Stimulated activated CD4-positive, alpha-beta T cell treated with anti-CD3 and anti-CD28 coated beads, Interleukin-1b, Interleukin-23, amount 100 ng/mL, for 48 hours (primary cell): ENCODE data around the gene GPS1.

Experiments used
- DNase-seq: peaks from one replicate; pipeline ENCODE4 v3.0.0-alpha.2; 2020

GPS1 gene

DNA sequence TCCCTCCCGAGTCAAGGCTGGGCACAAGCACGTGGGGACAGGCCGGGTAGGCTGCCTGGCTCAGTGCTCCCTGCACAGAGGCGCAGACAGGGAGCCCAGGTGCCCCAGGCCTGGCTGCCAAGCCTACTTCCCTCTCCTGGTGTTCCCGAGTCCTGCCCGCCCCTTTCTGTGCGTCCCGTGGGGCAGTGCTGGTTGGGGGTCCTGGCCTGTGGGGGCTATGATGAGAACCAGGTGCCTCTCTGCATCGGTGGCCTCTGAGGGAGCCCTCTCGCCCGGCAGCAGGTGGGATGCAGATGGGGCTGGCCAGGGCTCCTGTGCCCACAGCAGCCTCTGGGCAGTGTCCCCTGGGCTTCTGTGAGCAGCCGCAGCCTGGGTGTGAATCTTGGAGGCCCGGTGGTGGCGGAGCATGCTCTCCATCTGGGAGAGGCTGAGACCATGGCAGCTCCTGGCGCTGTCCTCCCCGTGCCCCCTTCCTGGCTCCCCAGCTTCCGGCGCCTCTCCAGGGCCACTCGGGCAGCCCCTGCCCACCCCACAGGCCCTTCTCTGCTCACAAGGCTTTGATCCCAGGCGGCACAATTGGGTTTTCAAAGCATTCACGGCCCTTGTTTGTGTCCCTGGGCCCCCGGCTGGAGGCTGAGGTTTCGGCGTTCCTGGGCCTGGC is 36.3 kb upstream of the GPS1 start:
- no peak for DNase-seq

DNA sequence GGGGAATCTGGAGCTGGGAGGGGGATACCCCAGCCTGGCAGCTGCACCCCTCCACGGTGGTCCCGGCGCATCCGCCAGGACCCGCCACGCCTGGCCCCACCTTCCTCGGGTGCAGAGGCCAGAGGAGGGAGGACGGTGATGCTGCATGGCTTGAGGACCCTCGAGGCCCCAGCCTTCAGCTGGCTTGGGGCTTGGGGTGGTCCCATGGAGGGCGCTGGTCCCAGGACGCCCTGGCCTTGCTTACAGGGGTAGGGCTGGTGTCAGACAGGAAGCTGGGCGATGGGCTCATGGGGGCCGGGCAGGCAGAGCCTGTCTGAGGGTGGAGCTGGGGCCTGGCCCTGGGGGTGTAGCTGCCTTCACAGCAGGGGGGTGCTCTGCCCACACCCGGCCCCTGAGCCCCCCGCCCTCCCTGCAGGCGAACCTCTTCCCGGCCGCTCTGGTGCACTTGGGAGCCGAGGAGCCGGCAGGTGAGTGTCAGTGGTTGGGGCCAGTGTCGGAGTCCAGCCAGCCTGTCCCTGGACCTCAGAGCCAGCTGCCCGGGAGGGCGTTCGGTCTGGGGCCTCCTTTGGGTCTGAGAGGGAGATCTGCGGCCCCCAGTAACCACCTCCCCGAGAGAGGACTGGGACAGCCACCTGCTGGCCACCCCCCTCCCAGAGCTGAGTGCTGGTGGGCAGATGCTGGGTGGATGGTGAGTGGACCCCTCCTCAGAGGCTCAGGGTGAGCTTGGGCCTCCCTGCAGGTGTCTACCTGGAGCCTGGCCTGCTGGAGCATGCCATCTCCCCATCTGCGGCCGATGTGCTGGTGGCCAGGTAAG is 35.4 kb upstream of the GPS1 start:
- no peak for DNase-seq

DNA sequence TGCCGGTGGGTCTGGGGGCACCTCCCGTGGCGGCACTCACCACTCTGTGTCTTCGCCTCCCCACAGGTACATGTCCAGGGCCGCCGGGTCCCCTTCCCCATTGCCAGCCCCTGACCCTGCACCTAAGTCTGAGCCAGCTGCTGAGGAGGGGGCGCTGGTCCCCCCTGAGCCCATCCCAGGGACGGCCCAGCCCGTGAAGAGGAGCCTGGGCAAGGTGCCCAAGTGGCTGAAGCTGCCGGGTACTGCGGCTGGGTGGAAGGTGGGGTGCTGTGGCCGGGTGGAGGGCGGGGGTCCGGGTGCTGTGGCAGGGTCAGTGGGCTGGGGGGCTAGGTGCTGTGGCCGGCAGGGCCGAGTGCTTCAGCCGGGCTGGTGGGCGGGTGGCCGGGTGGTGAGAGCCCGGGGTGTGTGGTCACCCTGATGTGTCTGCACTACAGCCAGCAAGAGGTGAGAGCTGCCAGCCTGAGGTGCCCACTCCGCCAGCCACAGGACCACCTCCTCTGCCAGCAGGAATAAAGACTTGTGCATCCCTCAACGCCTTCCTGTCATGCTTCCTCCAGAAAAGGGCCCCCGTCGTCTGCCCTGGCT is 34.7 kb upstream of the GPS1 start:
- DNase-seq: no peak

DNA sequence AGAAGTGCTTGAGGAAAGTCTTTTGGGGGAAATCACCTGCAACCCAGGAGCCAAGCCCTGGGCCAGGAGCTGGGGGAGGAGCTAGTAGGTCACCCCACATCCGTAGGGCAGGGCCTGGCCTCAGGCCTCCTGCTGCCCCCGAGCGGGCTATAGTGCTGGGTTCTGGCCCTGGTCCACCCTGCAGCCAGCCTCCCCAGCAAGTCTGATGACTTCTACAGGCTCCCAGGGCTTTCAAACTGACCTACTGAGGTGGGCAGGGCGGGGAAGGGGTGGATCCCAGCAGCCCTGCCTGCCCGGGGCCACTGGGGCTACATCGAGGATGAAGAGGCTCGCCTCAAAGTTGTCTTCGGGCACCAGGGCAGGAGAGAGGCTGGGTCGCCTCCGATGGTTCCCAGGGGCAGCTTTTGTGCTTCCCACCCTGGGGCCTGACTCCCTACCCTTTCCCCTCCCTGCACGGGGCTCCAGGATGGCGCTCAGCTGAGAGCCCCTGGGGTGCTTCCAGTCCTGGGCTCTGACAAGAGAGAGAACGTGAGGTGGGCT is 34.0 kb upstream of the GPS1 start:
- no peak for DNase-seq

DNA sequence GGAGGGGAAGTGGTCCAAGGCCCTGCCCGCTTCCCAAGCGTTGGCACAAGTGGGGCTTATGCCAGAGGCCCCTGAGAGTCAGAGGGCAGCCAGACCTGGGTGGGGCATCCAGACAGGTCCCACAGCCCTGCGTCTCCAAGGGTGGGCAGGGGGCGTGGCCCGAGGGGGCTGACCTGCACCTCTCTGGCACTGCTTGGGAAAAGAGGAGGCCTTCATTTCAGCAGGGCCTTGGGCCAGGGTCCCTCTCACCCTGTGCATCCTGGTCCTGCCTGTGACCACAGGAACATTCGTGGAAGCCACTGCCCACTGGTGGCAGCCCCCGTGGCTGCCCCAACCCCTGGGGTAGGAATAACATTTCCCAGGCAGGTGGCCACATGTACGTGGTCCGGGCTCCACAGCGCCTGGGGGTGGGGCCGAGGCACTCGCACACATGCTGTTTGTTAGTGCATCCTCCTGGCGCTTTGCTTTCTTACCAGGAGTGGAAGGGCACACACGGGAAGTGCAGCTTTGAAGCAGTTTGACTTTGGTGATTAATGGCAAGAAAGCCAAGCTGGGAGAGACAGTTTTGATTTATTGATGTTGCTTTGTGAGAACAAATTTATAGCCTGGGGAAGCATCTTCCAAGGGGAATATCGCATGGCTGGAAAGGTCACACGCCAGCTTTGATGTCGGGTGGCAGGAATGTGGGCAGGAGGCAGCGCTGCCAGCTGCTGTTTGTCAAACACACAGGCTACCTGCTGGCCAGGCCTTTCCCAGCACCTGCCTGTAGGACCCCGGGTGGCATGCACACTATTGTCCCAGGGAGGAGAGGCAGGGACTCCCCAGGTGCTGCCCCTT is 33.3 kb upstream of the GPS1 start:
- DNase-seq: no peak

DNA sequence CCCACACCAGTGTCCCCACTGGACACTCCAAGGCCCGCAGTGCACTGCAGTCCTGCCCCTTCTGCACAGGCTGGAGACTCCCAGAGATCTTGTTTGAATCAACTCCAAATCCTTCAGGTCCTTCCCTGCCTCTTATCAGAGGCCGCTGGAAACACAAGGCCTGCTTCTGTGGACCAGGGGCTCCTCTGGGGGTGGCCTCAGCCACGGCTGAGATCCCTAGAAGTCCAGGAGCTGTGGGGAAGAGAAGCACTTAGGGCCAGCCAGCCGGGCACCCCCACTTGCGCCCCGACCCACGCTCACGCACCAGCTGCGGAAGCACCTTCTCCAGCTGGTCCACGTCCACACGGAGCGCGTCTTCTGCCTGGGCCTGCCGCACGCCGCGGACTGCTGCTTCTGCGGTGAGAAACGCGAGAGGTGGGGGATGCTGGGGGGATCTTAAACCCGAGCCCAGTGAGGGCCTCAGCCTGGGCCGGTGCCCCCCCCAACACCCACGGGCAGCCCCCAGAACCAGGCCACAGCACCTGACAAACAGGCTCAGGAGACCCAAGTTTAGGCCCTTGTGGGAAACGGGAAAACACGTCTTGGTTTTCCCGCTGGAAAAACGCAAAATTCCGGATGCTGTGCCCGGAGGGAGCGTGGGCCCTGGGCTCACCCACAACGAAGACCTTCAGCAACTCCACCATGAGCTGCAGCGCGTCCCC is 32.6 kb upstream of the GPS1 start:
- no peak for DNase-seq

DNA sequence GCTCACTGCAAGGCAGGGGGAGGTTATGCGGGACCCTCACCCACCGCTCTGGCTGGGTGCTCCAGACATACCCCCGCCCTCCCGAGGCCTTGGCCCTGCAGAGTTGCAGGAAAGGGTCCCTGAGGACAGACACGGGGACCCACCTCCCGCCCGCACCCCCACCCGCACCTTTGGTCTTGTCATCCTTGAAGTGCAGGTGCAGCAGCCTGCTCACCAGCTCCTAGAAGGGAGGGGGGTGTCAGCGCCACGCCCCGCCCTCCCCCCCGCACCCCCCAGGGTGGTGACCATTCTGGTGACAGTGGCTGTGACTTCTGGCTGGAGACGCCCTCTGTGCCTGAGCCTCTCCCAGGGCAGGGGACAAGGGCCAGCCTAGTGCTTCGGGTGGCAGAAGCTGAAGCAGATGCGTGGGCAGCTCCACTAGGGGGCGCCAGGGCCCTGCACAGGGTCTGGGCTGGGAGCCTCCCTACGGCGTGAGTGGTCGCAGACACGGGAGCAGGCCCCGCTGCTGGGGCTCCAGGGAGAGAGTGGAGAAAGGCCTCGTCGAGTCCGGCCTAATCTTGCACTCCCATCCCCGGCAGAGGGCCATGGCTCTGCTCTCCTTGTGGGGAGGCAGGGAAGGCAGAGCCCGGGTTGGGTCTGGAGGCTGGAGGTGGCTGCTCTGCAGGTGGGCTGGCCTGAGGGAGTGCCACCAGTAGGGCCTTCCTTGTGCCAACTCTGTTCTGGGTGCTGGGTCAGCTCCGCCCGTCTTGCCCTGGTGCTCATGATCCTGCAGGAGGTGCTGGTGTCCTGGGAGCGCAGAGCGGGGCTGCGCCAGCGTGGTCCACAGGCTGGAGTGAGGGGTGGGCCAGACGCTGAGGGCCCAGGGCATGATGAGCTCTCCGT is 31.8 kb upstream of the GPS1 start:
- DNase-seq: peak; percentile 70

DNA sequence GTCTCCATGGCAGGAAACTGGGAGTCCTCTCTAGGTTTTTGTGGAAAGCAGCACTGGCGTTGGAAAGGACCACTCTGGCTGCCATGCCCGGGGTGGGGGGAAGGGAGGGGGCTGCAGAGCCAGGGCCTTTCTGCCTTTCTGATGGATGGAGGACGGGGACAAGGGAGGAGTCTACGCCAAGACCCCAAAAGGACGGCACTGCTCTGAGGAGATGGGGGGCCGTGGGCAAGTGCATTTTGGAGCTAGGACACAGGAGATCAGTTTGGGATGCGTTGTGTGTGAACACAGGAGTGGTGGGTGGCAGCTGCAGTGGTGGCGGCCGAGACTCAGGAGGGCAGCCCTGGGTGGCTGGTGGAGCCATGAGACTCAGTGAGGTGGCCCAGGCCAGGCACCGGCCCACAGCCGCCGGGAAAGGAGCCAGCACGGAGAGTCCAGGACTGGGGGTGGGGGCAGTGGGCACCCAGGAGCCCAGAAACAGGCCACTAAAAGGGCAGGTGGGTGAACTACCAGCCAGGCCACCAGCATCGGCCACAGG is 31.1 kb upstream of the GPS1 start:
- DNase-seq: no peak

DNA sequence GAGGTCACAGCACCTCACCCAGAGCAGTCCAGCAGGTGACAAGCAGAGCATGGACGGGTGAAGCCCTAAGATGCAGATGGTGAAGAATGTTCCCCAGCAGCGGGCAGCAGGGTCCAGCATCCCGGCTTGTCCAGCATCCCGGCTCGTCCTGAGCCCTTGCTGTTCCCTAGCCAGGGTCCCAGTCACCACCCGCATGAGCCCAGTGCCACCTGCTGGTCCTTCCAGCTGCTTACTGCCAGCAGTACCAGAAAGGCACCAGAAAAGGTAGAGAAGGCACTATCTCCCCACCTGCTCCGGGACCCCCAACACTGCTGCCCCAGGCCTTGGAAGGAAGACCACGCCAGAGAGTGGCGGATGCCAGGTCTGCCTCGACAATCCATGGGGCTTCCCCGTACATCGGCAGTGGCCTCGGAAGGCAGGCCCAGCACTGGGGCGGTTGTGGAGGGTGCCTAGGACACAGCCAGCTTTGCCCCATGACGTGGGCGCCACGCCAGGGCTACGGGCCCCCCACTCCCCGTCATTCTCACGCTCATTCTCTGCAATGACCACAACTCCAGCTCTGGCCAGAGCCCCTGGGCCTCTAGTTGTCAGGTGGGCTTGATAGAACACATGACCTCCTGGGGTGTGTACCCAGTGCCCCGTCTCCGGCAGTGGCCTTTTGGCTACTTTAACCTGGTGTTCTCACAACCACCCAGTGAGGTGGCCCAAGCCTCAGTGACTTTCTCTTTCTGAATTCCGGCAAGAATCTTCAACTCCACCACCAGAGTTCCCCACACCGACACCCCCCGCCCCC is 30.4 kb upstream of the GPS1 start:
- peak; percentile 49 for DNase-seq

DNA sequence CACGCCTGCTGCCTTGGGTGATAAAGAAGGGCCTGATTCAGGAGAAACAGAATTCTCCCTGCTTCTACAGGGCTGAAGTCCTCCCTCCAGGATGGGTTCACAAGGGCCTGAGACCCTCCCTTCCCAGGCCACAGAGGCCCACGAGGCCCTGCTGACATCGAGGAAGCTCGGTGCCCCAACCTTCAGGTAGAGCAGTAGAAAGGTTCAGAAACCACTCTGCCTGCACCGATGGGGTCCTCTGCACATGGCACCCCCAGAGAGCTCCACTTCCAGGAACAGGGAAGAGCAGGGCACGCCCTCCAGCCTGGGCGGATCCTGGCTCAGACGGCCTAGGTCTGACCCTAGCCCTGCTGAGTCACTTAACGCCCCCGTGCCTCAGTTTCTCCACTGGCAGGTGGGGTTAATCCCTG is 29.8 kb upstream of the GPS1 start:
- no peak for DNase-seq

DNA sequence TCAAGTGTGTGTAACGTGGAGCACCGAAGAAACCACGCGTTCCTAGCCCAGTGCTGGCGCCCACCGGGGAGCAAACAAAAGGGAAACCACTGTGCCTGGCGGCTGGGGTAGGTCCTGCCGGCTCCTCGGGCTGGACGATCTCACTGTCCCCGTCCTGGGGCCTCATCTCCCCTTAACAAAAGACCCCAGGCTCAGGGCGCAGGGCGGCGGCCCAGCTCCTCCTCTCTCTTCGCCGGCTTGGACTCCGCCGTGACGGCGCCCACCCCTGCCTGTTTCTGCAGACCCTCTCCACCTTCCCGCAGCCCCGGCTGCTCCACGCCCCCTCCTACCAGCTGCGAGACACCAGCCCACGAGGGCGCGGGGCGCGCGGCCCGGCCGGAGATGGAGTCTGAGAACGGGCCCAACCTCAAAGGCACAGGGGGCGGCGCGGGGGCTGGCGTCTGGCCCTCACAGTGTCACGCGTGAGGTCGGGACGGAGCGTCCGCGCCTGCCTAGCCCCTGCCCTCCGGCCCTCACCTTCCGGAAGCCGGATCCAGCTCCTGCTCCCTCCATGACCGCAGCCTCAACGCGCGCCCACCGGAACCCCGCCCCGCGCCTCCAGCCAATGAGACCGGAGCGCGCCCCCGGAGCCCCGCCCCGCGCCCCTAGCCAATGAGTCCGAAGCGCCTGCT is 29.3 kb upstream of the GPS1 start, which contains the start of gene CENPX:
Gene CENPX (minus strand): TSS at position 569 of the 671 bp plus-strand sequence. CDS start 17 bp downstream, at position 552.
- no peak for DNase-seq

DNA sequence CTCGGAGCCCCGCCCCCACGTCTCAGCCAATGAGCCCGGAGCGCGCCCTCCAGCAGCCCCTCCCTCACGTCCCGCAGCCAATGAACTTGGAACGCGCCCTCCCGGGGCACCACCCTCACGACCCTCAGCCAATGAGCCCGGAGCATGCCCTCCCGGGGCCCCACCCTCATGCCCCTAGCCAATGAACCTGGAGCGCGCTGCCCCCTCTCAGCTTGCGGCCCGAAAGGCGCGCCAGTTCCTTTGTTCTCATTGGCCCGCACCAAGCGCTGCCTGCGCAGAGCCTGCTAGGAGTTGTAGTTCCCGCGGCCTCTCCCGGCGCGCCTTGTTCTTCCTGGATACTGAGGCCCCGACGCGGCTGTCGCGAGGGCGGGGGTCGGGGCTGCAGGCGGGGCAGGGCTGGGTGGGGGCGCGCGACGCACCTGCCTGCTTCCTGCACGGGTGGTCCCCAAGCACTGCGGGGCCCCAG is 28.7 kb upstream of the GPS1 start, which contains the start of gene LRRC45:
Gene LRRC45 (plus strand): TSS at position 325 of the 466 bp plus-strand sequence. CDS start 339 bp downstream, outside the sequence.
- DNase-seq: peak; percentile 100

DNA sequence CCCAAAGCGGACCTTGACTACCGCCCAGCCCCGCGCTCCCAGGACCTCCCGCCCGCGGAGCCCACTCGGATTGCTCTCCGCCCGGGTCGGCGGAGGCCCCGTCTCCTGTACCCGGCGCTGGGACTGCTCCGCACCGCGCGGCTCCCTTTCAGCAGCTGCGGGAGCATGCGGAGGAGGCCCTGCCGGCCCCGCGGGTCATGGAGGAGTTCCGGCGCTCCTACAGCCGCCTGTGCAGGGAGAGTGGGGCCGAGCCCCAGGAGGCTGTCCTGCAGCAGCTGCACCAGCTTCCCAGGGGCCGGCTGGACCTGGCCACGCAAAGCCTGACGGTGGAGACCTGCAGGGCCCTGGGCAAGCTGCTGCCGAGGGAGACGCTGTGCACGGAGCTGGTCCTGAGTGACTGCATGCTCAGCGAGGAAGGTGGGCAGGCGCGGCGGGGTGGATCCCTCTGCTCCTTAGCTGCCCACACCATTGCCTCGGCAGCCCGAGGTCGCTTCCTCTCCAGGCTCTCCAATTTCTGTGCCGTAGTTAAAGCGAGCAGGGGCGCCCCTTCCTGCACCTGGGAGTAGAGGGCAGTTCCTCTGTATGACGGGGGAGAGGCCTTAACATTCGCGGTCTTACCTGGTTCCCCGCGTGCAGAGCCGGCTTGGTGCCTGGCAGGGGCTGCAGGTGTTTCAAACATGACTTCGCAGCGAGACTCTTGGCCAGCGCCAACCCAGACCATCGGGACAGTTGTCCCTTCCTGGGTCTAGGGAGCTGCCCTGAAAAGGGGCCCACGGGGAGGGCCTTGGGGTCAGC is 28.1 kb upstream of the GPS1 start:
- no peak for DNase-seq

DNA sequence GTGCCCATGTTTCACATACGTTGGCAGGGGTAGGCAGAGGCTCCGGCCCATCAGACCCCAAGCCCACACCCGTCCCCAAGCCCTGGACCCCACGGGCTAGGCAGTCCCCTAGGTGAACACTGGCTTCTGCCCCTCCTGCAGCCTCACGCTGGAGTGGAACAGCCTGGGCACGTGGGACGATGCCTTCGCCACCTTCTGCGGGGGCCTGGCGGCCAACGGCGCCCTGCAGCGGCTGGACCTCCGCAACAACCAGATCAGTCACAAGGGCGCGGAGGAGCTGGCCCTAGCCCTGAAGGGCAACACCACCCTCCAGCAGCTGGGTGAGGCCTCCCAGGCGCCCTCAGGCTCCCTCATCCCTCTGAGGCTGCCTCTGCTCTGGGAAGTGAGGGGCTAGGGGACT is 26.8 kb upstream of the GPS1 start:
- DNase-seq: no peak

DNA sequence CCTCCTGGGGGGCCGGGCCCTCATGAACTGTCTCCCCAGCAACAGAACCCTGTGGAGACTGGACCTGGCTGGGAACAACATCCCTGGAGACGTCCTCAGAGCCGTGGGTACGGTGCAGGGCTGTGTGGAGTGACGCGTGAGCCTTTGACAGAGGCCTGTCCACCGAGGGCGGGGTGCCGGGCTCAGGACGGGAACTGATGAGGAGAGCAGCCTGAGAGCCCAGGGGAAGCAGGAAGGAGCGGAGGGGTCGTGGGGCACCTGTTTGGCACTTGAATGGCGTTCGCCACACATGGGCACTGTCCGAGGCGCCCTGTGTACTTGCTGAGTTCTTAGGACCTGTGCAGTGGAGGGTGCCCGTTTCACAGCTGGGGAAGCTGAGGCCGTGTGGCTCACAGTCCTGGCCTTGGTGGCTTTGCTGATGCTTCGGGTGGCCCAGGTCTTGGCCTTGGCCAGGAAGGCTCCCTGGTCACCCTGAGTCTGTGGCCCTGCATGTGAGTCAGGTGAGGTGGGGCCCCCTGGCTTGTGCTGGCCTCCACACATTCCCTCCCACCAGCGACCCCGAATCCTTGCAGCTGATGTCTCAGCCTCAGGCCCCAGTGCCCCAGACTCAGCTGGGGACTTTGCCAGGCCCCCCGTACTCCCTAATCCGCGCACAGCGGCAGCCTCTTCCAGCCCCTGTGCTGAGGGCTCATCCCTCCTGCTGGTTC is 26.1 kb upstream of the GPS1 start:
- DNase-seq: no peak

DNA sequence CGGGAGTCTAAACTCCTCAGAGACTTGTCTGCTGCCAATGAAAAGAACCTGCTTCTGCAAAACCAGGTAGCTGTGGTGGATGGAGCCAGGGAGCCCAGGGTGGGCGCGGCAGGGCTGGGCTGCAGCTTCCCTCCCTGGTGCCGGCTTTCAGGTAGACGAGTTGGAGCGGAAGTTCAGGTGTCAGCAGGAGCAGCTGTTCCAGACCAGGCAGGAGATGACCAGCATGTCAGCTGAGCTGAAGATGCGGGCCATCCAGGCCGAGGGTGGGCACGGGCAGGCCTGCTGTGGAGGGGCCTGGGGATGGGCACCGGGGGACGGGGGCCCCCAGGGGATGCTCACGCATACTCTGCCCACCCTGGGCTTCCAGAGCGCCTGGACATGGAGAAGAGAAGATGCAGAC is 23.5 kb upstream of the GPS1 start:
- no peak for DNase-seq

DNA sequence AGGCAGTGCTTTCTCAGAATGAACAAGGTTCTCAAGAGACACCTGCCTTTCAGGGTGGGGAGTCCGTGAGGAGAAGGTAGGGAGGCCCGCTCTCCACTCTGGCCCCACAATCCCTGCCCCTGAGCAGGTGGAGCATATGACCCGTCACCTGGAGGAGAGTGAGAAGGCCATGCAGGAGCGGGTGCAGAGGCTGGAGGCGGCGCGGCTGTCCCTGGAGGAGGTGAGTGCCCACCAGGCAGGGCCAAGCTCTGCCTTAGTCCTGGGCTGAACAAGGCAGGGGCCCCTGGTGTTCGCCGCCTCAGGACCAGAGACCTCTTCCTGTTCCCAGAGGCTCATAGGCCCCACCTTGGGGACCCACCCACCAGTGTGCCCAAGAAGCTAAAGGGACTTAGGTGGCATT is 22.7 kb upstream of the GPS1 start:
- no peak for DNase-seq

DNA sequence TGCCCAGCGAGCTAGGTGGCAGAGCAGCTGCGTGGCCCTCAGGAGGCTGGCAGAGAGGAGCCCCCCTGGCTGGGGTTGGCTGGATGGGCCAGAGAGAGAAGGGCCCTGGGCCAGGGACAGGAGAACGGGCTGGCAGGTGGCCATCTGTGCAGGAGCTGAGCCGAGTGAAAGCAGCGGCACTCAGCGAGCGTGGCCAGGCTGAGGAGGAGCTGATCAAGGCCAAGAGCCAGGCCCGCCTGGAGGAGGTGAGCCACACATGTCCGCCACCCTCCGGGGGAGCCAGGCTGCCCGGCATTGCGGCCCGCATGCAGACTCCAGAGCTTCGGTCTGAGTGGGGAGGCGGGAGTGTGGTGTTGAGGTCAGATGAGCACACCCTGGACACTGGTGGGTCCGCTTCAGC is 22.3 kb upstream of the GPS1 start:
- no peak for DNase-seq
